SK-N-SH treated with all-trans-retinoic acid at 6 μM for 48 hours (cell line): ENCODE data around the gene RHBDL3.

Experiments
- ATAC-seq: fragments of 200-7000 bp; cut with Tn5 transposase; 3 replicates; pipeline ENCODE4 v1.9.1; 2020; ENCODE audit warnings: mild to moderate bottlenecking, moderate library complexity
- ARNTL ChIP-seq: fragments of 450-650 bp; formaldehyde crosslinking; IDR thresholded peaks from 2 replicates; pipeline ENCODE4 v1.5.0; 2020; ENCODE audit warnings: low read depth, mild to moderate bottlenecking, moderate library complexity, borderline replicate concordance
- CREB5 ChIP-seq: fragments of 250-450 bp; sonication (Bioruptor Pico); IDR thresholded peaks from 2 replicates; pipeline ENCODE4 v1.5.1; 2020; ENCODE audit warnings: low read depth, mild to moderate bottlenecking, moderate library complexity
- ESRRG ChIP-seq: fragments of 250-450 bp; sonication (Bioruptor Pico); IDR thresholded peaks from 2 replicates; pipeline ENCODE4 v1.6.1; 2021; ENCODE audit warnings: mild to moderate bottlenecking
- ISL1 ChIP-seq: fragments of 250-450 bp; sonication (Bioruptor Pico); IDR thresholded peaks from 2 replicates; pipeline ENCODE4 v2.1.2; 2022; ENCODE audit warnings: mild to moderate bottlenecking, moderate library complexity
- OSR1 ChIP-seq: fragments of 250-450 bp; sonication (Bioruptor Pico); IDR thresholded peaks from 2 replicates; pipeline ENCODE4 v1.8.0; 2022; ENCODE audit warnings: moderate library complexity, mild to moderate bottlenecking, inconsistent platforms
- PATZ1 ChIP-seq: fragments of 250-450 bp; sonication (Bioruptor Pico); IDR thresholded peaks from 2 replicates; pipeline ENCODE4 v1.8.0; 2020; ENCODE audit warnings: mild to moderate bottlenecking, moderate library complexity, borderline replicate concordance
- POU6F1 ChIP-seq: fragments of 250-450 bp; sonication (Bioruptor Pico); IDR thresholded peaks from 2 replicates; pipeline ENCODE4 v1.8.0; 2021; ENCODE audit warnings: low read depth, mild to moderate bottlenecking, moderate library complexity, borderline replicate concordance
- RARB ChIP-seq: fragments of 250-450 bp; sonication (Bioruptor Pico); IDR thresholded peaks from 2 replicates; pipeline ENCODE4 v1.8.0; 2021; ENCODE audit warnings: mild to moderate bottlenecking, moderate library complexity
- SNAI2 ChIP-seq: fragments of 250-450 bp; sonication (Bioruptor Pico); IDR thresholded peaks from 2 replicates; pipeline ENCODE4 v1.5.0; 2020; ENCODE audit warnings: mild to moderate bottlenecking, moderate library complexity
- TCF4 ChIP-seq: fragments of 250-450 bp; sonication (Bioruptor Pico); IDR thresholded peaks from 2 replicates; pipeline ENCODE4 v1.8.0; 2021; ENCODE audit warnings: mild to moderate bottlenecking, moderate library complexity, borderline replicate concordance
- TOX ChIP-seq: fragments of 250-450 bp; sonication (Bioruptor Pico); IDR thresholded peaks from 2 replicates; pipeline ENCODE4 v1.8.0; 2021; ENCODE audit warnings: mild to moderate bottlenecking, moderate library complexity, borderline replicate concordance
- TSHZ2 ChIP-seq: fragments of 250-450 bp; sonication (Bioruptor Pico); IDR thresholded peaks from 2 replicates; pipeline ENCODE4 v1.5.0; 2020; ENCODE audit warnings: mild to moderate bottlenecking, moderate library complexity
- ZC3H10 ChIP-seq: fragments of 250-450 bp; sonication (Bioruptor Pico); IDR thresholded peaks from 2 replicates; pipeline ENCODE4 v1.5.1; 2021; ENCODE audit warnings: mild to moderate bottlenecking, moderate library complexity
- ZFP3 ChIP-seq: fragments of 250-450 bp; sonication (Bioruptor Pico); IDR thresholded peaks from 2 replicates; pipeline ENCODE4 v1.5.0; 2020; ENCODE audit warnings: mild to moderate bottlenecking, moderate library complexity
- ZFP30 ChIP-seq: fragments of 450-650 bp; formaldehyde crosslinking; IDR thresholded peaks from 2 replicates; pipeline ENCODE4 v1.5.0; 2022; ENCODE audit warnings: mild to moderate bottlenecking, moderate library complexity

RHBDL3 gene

GRCh38 chr17:32345951-32346600 lies 80.4 kb downstream of the RHBDL3 start (continued):
- TF ChIP-seq TSHZ2 (CRISPR knock-in tag): no peak
- TF ChIP-seq, all 23 proteins: peak for 0

- no peak for TF ChIP-seq ZFP30
- no peak for TF ChIP-seq SNAI2 (CRISPR knock-in tag)
- no peak for TF ChIP-seq ZC3H10 (CRISPR knock-in tag)
- no peak for TF ChIP-seq OSR1 (CRISPR knock-in tag)
- TF ChIP-seq CREB5: no peak
- no peak for TF ChIP-seq ARNTL (CRISPR knock-in tag)
- TF ChIP-seq PATZ1: no peak
- TF ChIP-seq RARB (CRISPR knock-in tag): no peak
- TF ChIP-seq, all 23 proteins: peak for 0
- no peak for ATAC-seq
These were observed 82.8 kb downstream of the RHBDL3 start for GRCh38 chr17:32348483-32348800.

- TF ChIP-seq ZC3H10 (CRISPR knock-in tag) (no peak), ESRRG (CRISPR knock-in tag) (no peak), POU6F1 (CRISPR knock-in tag) (no peak), TOX (CRISPR knock-in tag) (no peak), ZFP3 (CRISPR knock-in tag) (no peak), TSHZ2 (CRISPR knock-in tag) (no peak), TCF4 (CRISPR knock-in tag) (no peak), OSR1 (CRISPR knock-in tag) (no peak), ISL1 (no peak), SNAI2 (CRISPR knock-in tag) (no peak), CREB5 (no peak)
- peak; percentile 17; the same call in 1 of the 3 replicates for ATAC-seq
These were observed 83.8 kb downstream of the RHBDL3 start for GRCh38 chr17:32349503-32349853.
